ENCODE data around the gene HOMER1.
"Not testable (repeated sequence)": the region's sequence is repeated elsewhere in the genome, so short reads cannot be mapped to it uniquely, and the experiment has no call there.

The HOMER1 gene

GRCh38 chr5:79397080-79397479 is 116.9 kb downstream of the HOMER1 start:
- no peak for DNase-seq (ENCODE audit: low read depth)
- no peak for TF ChIP-seq CTCF (IDR thresholded peaks at IDR 0.05; ENCODE audit: control insufficient read depth, extremely low read depth, insufficient read depth)
- H3K4me3 ChIP-seq (ENCODE audit: low read depth, low read length): no peak overlapping the region

DNA sequence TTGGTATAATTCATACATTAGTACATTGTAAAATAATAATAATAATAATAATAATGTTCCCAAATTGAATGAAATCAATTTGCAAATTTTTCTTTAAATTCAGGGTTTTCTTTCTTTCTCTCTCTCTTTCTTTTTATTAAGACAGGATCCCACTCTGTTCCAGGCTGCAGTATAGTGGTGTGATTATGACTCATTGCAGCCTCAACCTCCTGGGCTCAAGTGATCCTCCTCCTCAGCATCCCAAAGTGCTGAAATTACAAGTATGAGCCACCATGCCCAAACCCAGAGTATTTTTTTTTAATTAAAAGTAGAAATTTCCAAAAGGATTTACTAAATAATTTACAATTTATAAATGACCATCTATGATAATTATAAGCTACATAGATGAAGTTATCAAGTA is 117.7 kb downstream of the HOMER1 start:
- no peak for TF ChIP-seq CTCF (IDR thresholded peaks at IDR 0.05; ENCODE audit: control insufficient read depth, extremely low read depth, insufficient read depth)
- H3K4me3 ChIP-seq (ENCODE audit: low read depth, low read length): no peak overlapping the region
- no peak for DNase-seq (ENCODE audit: low read depth)

- DNase-seq (ENCODE audit: low read depth): no peak
- H3K4me3 ChIP-seq (ENCODE audit: low read depth, low read length): no peak overlapping the region
- TF ChIP-seq CTCF (IDR thresholded peaks at IDR 0.05; ENCODE audit: control insufficient read depth, extremely low read depth, insufficient read depth): no peak
Measured at GRCh38 chr5:79395296-79395695, 118.6 kb downstream of the HOMER1 start.

DNA sequence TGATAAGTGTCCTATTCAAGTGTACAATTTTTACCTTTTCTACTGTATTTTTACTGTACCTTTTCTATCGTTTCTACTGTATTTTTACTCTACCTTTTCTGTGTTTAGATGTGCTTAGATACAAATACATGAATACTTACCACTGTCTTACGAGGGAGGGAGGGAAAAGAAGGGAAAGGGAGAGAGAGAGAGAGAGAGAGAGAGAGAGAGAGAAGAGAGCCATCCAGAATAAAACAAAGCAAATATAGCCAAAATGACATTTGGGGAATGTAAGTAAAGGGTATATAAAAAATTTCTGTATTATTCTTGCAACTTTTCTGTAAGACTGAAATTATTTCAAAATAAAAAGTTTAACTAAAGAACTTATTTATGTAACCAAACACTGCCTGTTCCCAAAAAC is 121.2 kb downstream of the HOMER1 start:
- H3K4me3 ChIP-seq (ENCODE audit: low read depth, low read length): no peak overlapping the region
- no peak for TF ChIP-seq CTCF (IDR thresholded peaks at IDR 0.05; ENCODE audit: control insufficient read depth, extremely low read depth, insufficient read depth)
- DNase-seq (ENCODE audit: low read depth): no peak

DNA sequence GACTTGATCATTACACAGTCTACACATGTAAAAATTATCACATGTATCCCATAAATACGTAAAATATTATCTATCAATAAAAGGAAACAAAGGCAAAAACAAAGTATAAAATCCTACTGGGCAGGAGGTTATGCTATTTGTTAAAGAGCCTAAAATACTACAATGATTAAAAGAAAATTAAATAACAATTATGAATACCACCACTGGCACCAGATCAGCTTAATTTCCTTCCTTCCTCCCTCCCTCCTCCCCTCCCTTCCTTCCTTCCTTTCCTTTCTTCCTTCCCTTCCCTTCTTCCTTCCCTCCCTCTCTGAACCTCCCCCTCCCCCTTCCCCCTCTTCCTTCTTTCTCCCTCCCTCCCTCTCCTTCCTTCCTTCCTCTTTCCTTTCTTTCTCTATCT is 127.3 kb downstream of the HOMER1 start:
- H3K4me3 ChIP-seq (ENCODE audit: low read depth, low read length): no peak overlapping the region
- no peak for DNase-seq (ENCODE audit: low read depth)
- no peak for TF ChIP-seq CTCF (IDR thresholded peaks at IDR 0.05; ENCODE audit: control insufficient read depth, extremely low read depth, insufficient read depth)

DNA sequence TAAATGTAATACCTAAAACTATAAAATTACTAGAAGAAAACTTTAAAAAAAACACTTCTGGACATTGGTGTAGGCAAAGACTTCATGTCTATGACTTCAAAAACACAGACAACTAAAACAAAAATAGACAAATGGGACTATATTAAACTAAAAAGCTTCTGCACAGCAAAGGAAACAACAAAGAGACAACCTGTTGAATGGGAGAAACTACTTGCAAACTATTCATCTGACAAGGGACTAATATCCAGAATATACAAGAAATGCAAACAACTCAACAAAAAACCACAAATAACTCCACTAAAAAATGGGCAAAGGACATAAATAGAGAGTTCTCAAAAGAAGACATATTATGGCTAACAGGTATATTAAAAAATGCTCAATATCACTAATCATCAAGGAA is 128.8 kb downstream of the HOMER1 start:
- not testable (repeated sequence) for H3K4me3 ChIP-seq (ENCODE audit: low read depth, low read length); DNase-seq (ENCODE audit: low read depth)

DNA sequence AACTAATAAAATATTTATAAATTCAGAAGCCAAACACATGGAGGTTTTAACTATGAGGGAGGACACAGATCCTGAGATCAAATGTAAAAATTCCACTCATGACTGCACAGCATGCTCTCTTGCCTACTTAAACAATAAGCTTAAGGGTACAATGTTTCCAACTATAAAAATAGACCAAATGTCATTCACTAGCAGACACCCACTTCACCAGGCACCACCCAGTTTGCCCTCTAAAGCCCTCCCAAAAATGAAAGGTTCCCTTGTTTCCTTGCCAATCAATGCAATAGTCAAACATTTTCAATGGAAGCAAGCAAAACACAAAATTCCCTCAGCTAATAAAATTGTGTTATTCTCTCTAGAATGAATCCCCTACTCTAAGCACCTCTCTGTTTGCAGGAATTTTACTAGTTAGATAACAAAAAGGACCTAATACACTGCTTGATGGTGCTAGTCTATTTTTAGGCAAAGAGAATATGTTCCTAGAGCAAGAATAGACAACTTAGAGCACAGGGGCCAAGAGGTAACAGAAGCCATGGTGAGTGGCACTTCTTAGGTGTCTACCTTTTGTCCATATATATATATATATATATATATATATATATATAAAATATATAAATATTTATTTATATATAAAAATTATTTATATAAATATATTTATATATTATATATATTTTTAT is 135.3 kb downstream of the HOMER1 start:
- no peak for DNase-seq (ENCODE audit: low read depth)
- no peak for TF ChIP-seq CTCF (IDR thresholded peaks at IDR 0.05; ENCODE audit: control insufficient read depth, extremely low read depth, insufficient read depth)
- no peak overlapping the region for H3K4me3 ChIP-seq (ENCODE audit: low read depth, low read length)

All from LNCaP clone FGC (cell line).